HEK293 (cell line): ENCODE data around the gene C18orf32.
A peak's percentile ranks its signal among the peaks of the same experiment; 100 is the strongest.

Experiments used
- ZNF433 ChIP-seq: fragments of 450-650 bp; formaldehyde crosslinking; IDR thresholded peaks from 2 replicates; pipeline ENCODE4 v1.5.1; 2016; ENCODE audit warnings: missing biosample characterization, missing genetic modification characterization, low read depth
- TF ChIP-seq, protein P1 (sequence below): fragments of 450-650 bp; formaldehyde crosslinking; IDR thresholded peaks from 2 replicates; pipeline ENCODE4 v1.5.1; 2016; ENCODE audit warnings: missing biosample characterization, missing genetic modification characterization

- TF ChIP-seq ZNF433 (tag by site-specific recombination), result no peak
- TF ChIP-seq, protein P1, sequence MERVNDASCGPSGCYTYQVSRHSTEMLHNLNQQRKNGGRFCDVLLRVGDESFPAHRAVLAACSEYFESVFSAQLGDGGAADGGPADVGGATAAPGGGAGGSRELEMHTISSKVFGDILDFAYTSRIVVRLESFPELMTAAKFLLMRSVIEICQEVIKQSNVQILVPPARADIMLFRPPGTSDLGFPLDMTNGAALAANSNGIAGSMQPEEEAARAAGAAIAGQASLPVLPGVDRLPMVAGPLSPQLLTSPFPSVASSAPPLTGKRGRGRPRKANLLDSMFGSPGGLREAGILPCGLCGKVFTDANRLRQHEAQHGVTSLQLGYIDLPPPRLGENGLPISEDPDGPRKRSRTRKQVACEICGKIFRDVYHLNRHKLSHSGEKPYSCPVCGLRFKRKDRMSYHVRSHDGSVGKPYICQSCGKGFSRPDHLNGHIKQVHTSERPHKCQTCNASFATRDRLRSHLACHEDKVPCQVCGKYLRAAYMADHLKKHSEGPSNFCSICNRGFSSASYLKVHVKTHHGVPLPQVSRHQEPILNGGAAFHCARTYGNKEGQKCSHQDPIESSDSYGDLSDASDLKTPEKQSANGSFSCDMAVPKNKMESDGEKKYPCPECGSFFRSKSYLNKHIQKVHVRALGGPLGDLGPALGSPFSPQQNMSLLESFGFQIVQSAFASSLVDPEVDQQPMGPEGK, result peak; percentile 36; the same call in 1 of the 2 replicates
Observed at GRCh38 chr18:49520661-49521145, 33.7 kb upstream of the C18orf32 start.
